ENCODE data around the gene WDR64. TPM values are rescaled to one million over a fixed set of nuclear protein-coding genes. Genes with fewer than 3 reads are reported as not detected.

WDR64 gene
- polyA plus RNA-seq, 2 of the 4 experiments (the other 2 are of a cell fraction): not detected

- no peak overlapping the region for H3K27ac ChIP-seq
- no peak for TF ChIP-seq KDM5A (IDR thresholded peaks at IDR 0.05)
- TF ChIP-seq TP53 (CRISPR knock-in tag; IDR thresholded peaks at IDR 0.05): no peak
- no peak for TF ChIP-seq RCOR1 (IDR thresholded peaks at IDR 0.05; ENCODE audit: low read depth, low read length)
- no peak for TF ChIP-seq JUN (IDR thresholded peaks at IDR 0.05)
- no peak for TF ChIP-seq BHLHE40 (IDR thresholded peaks at IDR 0.05; ENCODE audit: low read depth, low read length)
- no peak overlapping the region for H3K4me3 ChIP-seq
- WGBS (ENCODE audit: missing lambda C conversion rate): 75% methylated on average over 6 of the region's 6 CpGs
- H3K4me1 ChIP-seq: no peaks in the 10 kb centered on the region
- ATAC-seq (no peak), FAIRE-seq (no peak), DNase-seq (ENCODE audit: low read depth in 1 of 2, low spot score in 1 of 2) (no peak)
- ChIA-PET CTCF (no interaction called here), POLR2A (no interaction called here)
- H3K4me2 ChIP-seq: no peak overlapping the region
- H3K9me3 ChIP-seq: no peaks in the 10 kb centered on the region
These were observed 44.2 kb downstream of the WDR64 start for GRCh38 chr1:241696172-241696814.

- FAIRE-seq (no peak), ATAC-seq (no peak), DNase-seq (ENCODE audit: low read depth in 1 of 2, low spot score in 1 of 2) (no peak)
- H3K27ac ChIP-seq: no peak overlapping the region
- peaks cover 5% of the 10 kb centered on the region; the same call in 2 of the 3 replicates for H3K4me1 ChIP-seq
- no peak overlapping the region for H3K4me2 ChIP-seq
- ChIA-PET POLR2A (no interaction called here), CTCF (no interaction called here)
- H3K4me3 ChIP-seq: no peak overlapping the region
- WGBS (ENCODE audit: missing lambda C conversion rate): 79% methylated on average over 4 of the region's 4 CpGs
- H3K9me3 ChIP-seq: no peaks in the 10 kb centered on the region
- TF ChIP-seq RAD21 (conservative IDR thresholded peaks at IDR 0.05 in 1 of 2, IDR thresholded peaks at IDR 0.05 in 1 of 2) (no peak), CEBPB (IDR thresholded peaks at IDR 0.05) (no peak), HDAC2 (IDR thresholded peaks at IDR 0.05) (no peak), JUN (IDR thresholded peaks at IDR 0.05) (no peak), ZC3H11A (IDR thresholded peaks at IDR 0.05) (no peak), TFCP2L1 (CRISPR knock-in tag; IDR thresholded peaks at IDR 0.05) (no peak), E2F6 (IDR thresholded peaks at IDR 0.05; ENCODE audit: borderline replicate concordance, low read depth) (no peak), ZFP36 (IDR thresholded peaks at IDR 0.05; ENCODE audit: borderline replicate concordance, partially characterized antibody) (no peak), EHF (CRISPR knock-in tag; IDR thresholded peaks at IDR 0.05) (no peak), RNF2 (IDR thresholded peaks at IDR 0.05; ENCODE audit: borderline replicate concordance, low read depth) (no peak), KDM1A (IDR thresholded peaks at IDR 0.05; ENCODE audit: low read depth) (no peak), FOXS1 (CRISPR knock-in tag; IDR thresholded peaks at IDR 0.05) (no peak), MAX (IDR thresholded peaks at IDR 0.05) (no peak), MAZ (IDR thresholded peaks at IDR 0.05; ENCODE audit: borderline replicate concordance, low read depth, low read length) (no peak), POLR2AphosphoS2 (conservative IDR thresholded peaks at IDR 0.05; ENCODE audit: low read length) (no peak), ESRRA (IDR thresholded peaks at IDR 0.05; ENCODE audit: borderline replicate concordance, low read length) (no peak)
- TF ChIP-seq, protein P1, sequence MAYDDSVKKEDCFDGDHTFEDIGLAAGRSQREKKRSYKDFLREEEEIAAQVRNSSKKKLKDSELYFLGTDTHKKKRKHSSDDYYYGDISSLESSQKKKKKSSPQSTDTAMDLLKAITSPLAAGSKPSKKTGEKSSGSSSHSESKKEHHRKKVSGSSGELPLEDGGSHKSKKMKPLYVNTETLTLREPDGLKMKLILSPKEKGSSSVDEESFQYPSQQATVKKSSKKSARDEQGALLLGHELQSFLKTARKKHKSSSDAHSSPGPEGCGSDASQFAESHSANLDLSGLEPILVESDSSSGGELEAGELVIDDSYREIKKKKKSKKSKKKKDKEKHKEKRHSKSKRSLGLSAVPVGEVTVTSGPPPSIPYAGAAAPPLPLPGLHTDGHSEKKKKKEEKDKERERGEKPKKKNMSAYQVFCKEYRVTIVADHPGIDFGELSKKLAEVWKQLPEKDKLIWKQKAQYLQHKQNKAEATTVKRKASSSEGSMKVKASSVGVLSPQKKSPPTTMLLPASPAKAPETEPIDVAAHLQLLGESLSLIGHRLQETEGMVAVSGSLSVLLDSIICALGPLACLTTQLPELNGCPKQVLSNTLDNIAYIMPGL (CRISPR knock-in tag; IDR thresholded peaks at IDR 0.05; ENCODE audit: borderline replicate concordance): no peak
These were observed 44.9 kb downstream of the WDR64 start for GRCh38 chr1:241696815-241697639.

DNA sequence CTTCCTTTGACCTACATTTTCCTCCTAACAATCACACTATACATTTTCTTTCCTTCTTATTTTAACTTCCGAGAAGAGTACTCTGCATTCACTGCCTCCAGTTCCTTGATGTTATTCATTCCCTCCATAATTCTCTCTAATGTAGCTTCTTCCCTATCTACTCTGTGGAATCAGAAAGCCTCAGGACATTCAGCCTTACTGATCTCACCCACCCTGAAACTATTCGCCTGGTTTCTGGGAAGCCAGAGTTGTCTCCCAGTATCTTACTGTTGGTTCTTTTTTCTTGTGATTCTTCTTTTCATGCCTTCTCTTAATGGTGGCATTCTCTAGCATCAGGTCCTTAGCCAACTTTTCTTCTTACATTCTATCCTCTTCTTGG, 45.5 kb downstream of the WDR64 start:
- no peak overlapping the region for H3K27ac ChIP-seq
- no peaks in the 10 kb centered on the region for H3K9me3 ChIP-seq
- H3K4me2 ChIP-seq: no peak overlapping the region
- FAIRE-seq: no peak
- H3K4me1 ChIP-seq: peaks cover 11% of the 10 kb centered on the region
- ChIA-PET POLR2A (no interaction called here), CTCF (no interaction called here)
- ATAC-seq: no peak
- DNase-seq (ENCODE audit: low read depth in 1 of 2, low spot score in 1 of 2): no peak
- WGBS (ENCODE audit: missing lambda C conversion rate): 87% methylated on average over 2 of the region's 2 CpGs
- H3K4me3 ChIP-seq: no peak overlapping the region
- TF ChIP-seq POLR2A (IDR thresholded peaks at IDR 0.05; ENCODE audit: low read length): no peak
- TF ChIP-seq REST (IDR thresholded peaks at IDR 0.05): no peak
- no peak for TF ChIP-seq NR3C1 (IDR thresholded peaks at IDR 0.05)
- no peak for TF ChIP-seq CBX8 (IDR thresholded peaks at IDR 0.05)
- TF ChIP-seq ESRRA (IDR thresholded peaks at IDR 0.05; ENCODE audit: borderline replicate concordance, low read length): no peak
- no peak for TF ChIP-seq JUNB (IDR thresholded peaks at IDR 0.05)
- TF ChIP-seq HES2 (IDR thresholded peaks at IDR 0.05): no peak
- no peak for TF ChIP-seq TP53 (CRISPR knock-in tag; IDR thresholded peaks at IDR 0.05)
- no peak for TF ChIP-seq E2F6 (IDR thresholded peaks at IDR 0.05; ENCODE audit: borderline replicate concordance, low read depth)
- no peak for TF ChIP-seq CEBPB (IDR thresholded peaks at IDR 0.05)
- TF ChIP-seq HDAC2 (IDR thresholded peaks at IDR 0.05): no peak

Measured in A549 (cell line).